Ovary (tissue), 9 donors: Measurements from ENCODE around the gene SAMD5. TPM values are rescaled to one million over a fixed set of nuclear protein-coding genes. Genes with fewer than 3 reads are reported as not detected.

Experiments
- DNase-seq, 5 donors: peaks; one replicate each; pipeline ENCODE4 v3.0.0-alpha.2; 2019 to 2020
- H3K27ac ChIP-seq, 2 donors: fragments of 200-600 bp; one replicate each; pipeline versions ENCODE4 v1.5.1 to v1.8.0; 2019 to 2022
- H3K27me3 ChIP-seq: fragments of 200-600 bp; one replicate; pipeline ENCODE4 v1.8.0; 2022
- H3K36me3 ChIP-seq: fragments of 200-600 bp; sonication (generic); one replicate; pipeline ENCODE4 v1.5.1; 2019
- H3K4me1 ChIP-seq: one replicate; pipeline ENCODE4 v1.8.1; 2013; ENCODE audit warnings: mild to moderate bottlenecking, moderate library complexity; ENCODE audit not compliant: insufficient read depth
- H3K4me3 ChIP-seq: fragments of 200-600 bp; sonication (generic); one replicate; pipeline ENCODE4 v1.5.1; 2017
- H3K9me3 ChIP-seq, 2 donors: fragments of 200-600 bp in 1 of 2; sonication (generic) in 1 of 2; one replicate each; pipeline versions ENCODE4 v1.5.1 to v1.8.1; 2013 to 2019; ENCODE audit warnings: mild to moderate bottlenecking in 1 of 2, moderate library complexity in 1 of 2
- CTCF ChIP-seq, 3 donors: fragments of 450-650 bp in 2 of 3; fragments of 200-600 bp in 1 of 3; IDR thresholded peaks; one replicate each; pipeline versions ENCODE4 v1.5.1 to v1.8.0; 2016 to 2022; ENCODE audit warnings: antibody characterized with exemption in 3 of 3, mild to moderate bottlenecking in 1 of 3
- EP300 ChIP-seq: sonication (generic); formaldehyde crosslinking; IDR thresholded peaks from one replicate; pipeline ENCODE4 v1.6.1; 2017; ENCODE audit warnings: antibody characterized with exemption
- POLR2A ChIP-seq: fragments of 450-650 bp; IDR thresholded peaks from one replicate; pipeline ENCODE4 v1.6.1; 2017; ENCODE audit warnings: antibody characterized with exemption, mild to moderate bottlenecking, moderate library complexity
- WGBS, 3 donors: extraction: QIAGEN DNeasy Blood & Tissue Kit in 1 of 3; methylation state at CpG; one replicate each; pipeline versions ENCODE4 v1.1.5 to v1.1.7; 2013 to 2017; 5-methylcytosine and 5-hydroxymethylcytosine counted together
- intact Hi-C, 4 donors: fragments of 100-400 bp; cut with DNase I; formaldehyde crosslinking; loops; one replicate each; pipeline versions ENCODE4 v1.11.0 to v1.15.1; 2022 to 2023
- polyA plus RNA-seq, 2 donors: library from polyadenylated mRNA; stranded (reverse); fragments of 200-250 nt in 1 of 2; fragments of 350-450 nt in 1 of 2; fragmentation: Illumina TruSeq in 1 of 2; extraction: RNeasy Lipid Tissue Mini Kit (QIAGEN cat#74804) in 1 of 2; gene quantifications; one replicate each; pipeline ENCODE4 v1.2.3, GENCODE V29; 2013 to 2014
- total RNA-seq, 7 donors: library from RNA; depleted of rRNA in 2 of 7; stranded (reverse); fragments of >200 nt in 2 of 7; fragmentation: NEBNext Ultra II Directional in 3 of 7; extraction: Animal tissue kit (Norgen Biotek cat#: 25700) in 3 of 7; gene quantifications; one replicate each; pipeline versions ENCODE4 v1.1.0 to v1.2.4, GENCODE V29; 2016 to 2023
- donor health status: DM: no; HTN: no; CAD: no; lungs with moderate emphysema.
- donor health status: DM: no; HTN: no; CAD: no.
- donor health status: Bipolar disorder and iron deficiency.
- donor health status: DM: yes; HTN: yes; CAD: no.
- donor health status: DM: no; HTN: no; CAD: no.
- donor health status: DM: yes; HTN: yes; CAD: no.

The SAMD5 gene
- total and polyA plus RNA-seq, 9 donors, result 0.13 to 3.9 (median 1.6) TPM

DNA sequence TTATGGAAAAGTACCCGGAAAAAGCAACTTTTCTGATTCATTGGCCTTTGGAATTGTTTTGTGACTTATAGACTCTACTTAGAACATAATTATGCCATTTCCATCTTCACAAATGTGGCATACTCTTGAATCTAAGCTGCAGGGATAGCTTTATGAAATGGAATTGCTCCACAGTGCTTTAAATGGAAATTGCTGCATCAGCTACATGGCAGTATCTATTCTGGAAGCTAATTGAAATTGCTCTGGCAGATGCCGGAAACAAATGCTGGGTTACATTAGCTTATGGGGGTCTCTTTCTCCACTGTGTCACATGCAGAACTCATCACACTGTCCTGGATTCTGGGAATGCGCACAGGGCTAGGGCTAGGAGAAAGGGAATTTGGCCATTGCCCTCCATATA, 108.9 kb downstream of the SAMD5 start:
- no peak for TF ChIP-seq POLR2A
- TF ChIP-seq CTCF (IDR thresholded peaks at IDR 0.05), result no peak
- no peak for TF ChIP-seq EP300
- intact Hi-C loops, result no loop called here
- Histone ChIP-seq H3K9me3 (no peaks in the 10 kb centered on the region), H3K36me3 (no peaks in the 10 kb centered on the region), H3K4me1 (no peaks in the 10 kb centered on the region), H3K4me3 (no peak overlapping the region), H3K27me3 (peaks cover 3% of the 10 kb centered on the region), H3K27ac (no peak overlapping the region)
- no peak for DNase-seq
- 95 to 97% (median 96%) methylated on average over 3 of the region's 3 CpGs for WGBS, 3 donors

- no peak for DNase-seq
- Histone ChIP-seq H3K9me3 (no peaks in the 10 kb centered on the region), H3K4me1 (no peaks in the 10 kb centered on the region), H3K27ac (no peak overlapping the region), H3K4me3 (no peak overlapping the region), H3K36me3 (no peaks in the 10 kb centered on the region), H3K27me3 (peaks cover 3% of the 10 kb centered on the region)
- WGBS, 3 donors, result 85 to 94% (median 92%) methylated on average over 6 of the region's 6 CpGs
- TF ChIP-seq POLR2A (no peak), EP300 (no peak), CTCF (IDR thresholded peaks at IDR 0.05) (no peak)
- intact Hi-C loops, result no loop called here
Measured at GRCh38 chr6:147618457-147618856, 110.0 kb downstream of the SAMD5 start.

GRCh38 chr6:147618927-147619326, 110.4 kb downstream of the SAMD5 start:
- Histone ChIP-seq H3K36me3 (no peaks in the 10 kb centered on the region), H3K9me3 (no peaks in the 10 kb centered on the region), H3K27ac (no peak overlapping the region), H3K4me1 (no peaks in the 10 kb centered on the region), H3K27me3 (peaks cover 3% of the 10 kb centered on the region), H3K4me3 (no peak overlapping the region)
- intact Hi-C loops, result no loop called here
- DNase-seq, result no peak
- TF ChIP-seq POLR2A (no peak), CTCF (IDR thresholded peaks at IDR 0.05) (no peak), EP300 (no peak)
- WGBS, 3 donors, result 92 to 95% (median 92%) methylated on average over 6 of the region's 6 CpGs
